H1 (cell line): ENCODE measurements around the gene HEATR1. TPM values are rescaled to one million over a fixed set of nuclear protein-coding genes. Genes with fewer than 3 reads are reported as not detected.

Source experiments
- CHD1 ChIP-seq: IDR thresholded peaks from 2 replicates; pipeline ENCODE4 v1.6.1; 2012; ENCODE audit warnings: low read depth, low read length, improper control_type of control experiment
- POLR2A ChIP-seq, 2 experiments: IDR thresholded peaks; 1 replicate in 1 of 2; 2 replicates in 1 of 2; pipeline ENCODE4 v1.6.1; 2011; ENCODE audit warnings: low read depth in 2 of 2, low read length in 2 of 2, mild to moderate bottlenecking in 2 of 2; ENCODE audit errors: control extremely low read depth in 1 of 2
- TAF1 ChIP-seq: IDR thresholded peaks from 2 replicates; pipeline ENCODE4 v1.6.1; 2011; ENCODE audit warnings: mild to moderate bottlenecking, low read depth, low read length
- TCF12 ChIP-seq: IDR thresholded peaks from 2 replicates; pipeline ENCODE4 v1.6.1; 2011; ENCODE audit warnings: low read depth, mild to moderate bottlenecking, low read length
- polyA plus RNA-seq, 7 experiments: library from polyadenylated mRNA; depleted of rRNA in 3 of 7; stranded (reverse) in 5 of 7; unstranded in 2 of 7; fragments of >200 nt in 5 of 7; fragments of 200-250 nt in 2 of 7; gene quantifications; 1 replicate in 5 of 7; 2 replicates in 1 of 7; 4 replicates in 1 of 7; pipeline versions ENCODE4 v1.2.1 to v1.2.3, GENCODE V29; 2011 to 2013; ENCODE audit warnings: missing spikeins in 2 of 7, mixed read lengths in 2 of 7
- total RNA-seq: library from RNA; stranded (reverse); fragmentation: NEBNext Ultra II Directional; extraction: Animal tissue kit (Norgen Biotek cat#: 25700); gene quantifications from 2 replicates; pipeline ENCODE4 v1.2.1, GENCODE V29; 2021

The HEATR1 gene
- total and polyA plus RNA-seq, 2 of the 8 experiments (the other 6 are each of a cell fraction or from before 2014, with no cell fraction given), result 13.0 to 95.8 TPM

DNA sequence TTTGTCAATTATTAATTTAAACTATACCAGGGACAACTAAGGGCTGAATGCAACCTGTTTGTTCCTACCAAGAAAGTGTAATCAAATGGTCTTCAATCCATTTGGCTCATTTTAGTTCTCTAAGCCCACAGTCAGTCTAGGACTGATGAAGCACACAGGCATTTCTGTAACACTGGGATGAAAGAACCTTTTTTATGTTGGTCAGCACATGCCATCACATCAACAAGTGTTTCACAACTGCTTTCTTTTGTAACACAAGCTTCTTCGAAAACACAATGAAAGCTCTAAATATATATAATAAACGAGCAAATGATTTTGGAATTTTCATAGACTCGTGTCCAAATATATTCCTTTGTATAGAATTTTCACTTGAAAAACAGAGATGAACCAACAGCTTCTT lies 28.8 kb downstream of the HEATR1 start (continued):
- TF ChIP-seq POLR2A (IDR thresholded peaks at IDR 0.05; ENCODE audit: control extremely low read depth in 1 of 2, low read depth in 2 of 2, low read length in 2 of 2) (no peak), TAF1 (no peak), CHD1 (no peak), TCF12 (no peak)
